DOHH2 (cell line): ENCODE measurements around the gene PIK3R3.

Source experiments
- CTCF ChIP-seq: fragments of 200-600 bp; sonication (generic); IDR thresholded peaks from one replicate; pipeline ENCODE4 v1.5.1; 2014; ENCODE audit warnings: antibody characterized with exemption, mild to moderate bottlenecking, low read depth, low read length; ENCODE audit not compliant: poor library complexity, severe bottlenecking
- EZH2phosphoT487 ChIP-seq: fragments of 200-600 bp; sonication (generic); IDR thresholded peaks from 2 replicates; pipeline ENCODE4 v1.6.1; 2017; ENCODE audit warnings: borderline replicate concordance, mild to moderate bottlenecking, antibody characterized with exemption, low read length, moderate library complexity, mixed read lengths

- no peak for TF ChIP-seq CTCF
- TF ChIP-seq EZH2phosphoT487: no peak
Measured at GRCh38 chr1:46168477-46168876, 36.0 kb upstream of the PIK3R3 start.
